Sigmoid colon (tissue), 7 donors: Measurements from ENCODE around the gene PPP4C. TPM values are rescaled to one million over a fixed set of nuclear protein-coding genes. Genes with fewer than 3 reads are reported as not detected.

Experiments
- DNase-seq: peaks from one replicate; pipeline ENCODE4 v3.0.0-alpha.2; 2019
- H3K27ac ChIP-seq, 4 donors: fragments of 200-600 bp; sonication (generic); one replicate each; pipeline ENCODE4 v1.5.1; 2016 to 2019; ENCODE audit warnings: mild to moderate bottlenecking in 1 of 4
- H3K27me3 ChIP-seq, 3 donors: fragments of 200-600 bp; sonication (generic); one replicate each; pipeline ENCODE4 v1.5.1; 2019; ENCODE audit warnings: mild to moderate bottlenecking in 1 of 3
- H3K36me3 ChIP-seq, 4 donors: fragments of 200-600 bp; sonication (generic); one replicate each; pipeline ENCODE4 v1.5.1; 2016 to 2019
- H3K4me1 ChIP-seq, 4 donors: fragments of 200-600 bp; sonication (generic); one replicate each; pipeline ENCODE4 v1.5.1; 2017 to 2019
- H3K4me3 ChIP-seq, 4 donors: fragments of 200-600 bp; sonication (generic); one replicate each; pipeline ENCODE4 v1.5.1; 2017 to 2019; ENCODE audit warnings: mild to moderate bottlenecking in 2 of 4, moderate library complexity in 1 of 4
- H3K9me3 ChIP-seq, 4 donors: fragments of 200-600 bp in 3 of 4; sonication (generic) in 3 of 4; one replicate each; pipeline versions ENCODE4 v1.5.1 to v1.6.1; 2013 to 2019
- EP300 ChIP-seq, 4 donors: sonication (generic); formaldehyde crosslinking; IDR thresholded peaks; one replicate each; pipeline ENCODE4 v1.6.1; 2017; ENCODE audit warnings: antibody characterized with exemption in 4 of 4
- POLR2A ChIP-seq, 2 donors: fragments of 450-650 bp; IDR thresholded peaks; one replicate each; pipeline ENCODE4 v1.6.1; 2016; ENCODE audit warnings: antibody characterized with exemption in 2 of 2, mild to moderate bottlenecking in 2 of 2, moderate library complexity in 2 of 2
- POLR2AphosphoS5 ChIP-seq, 4 donors: sonication (generic); formaldehyde crosslinking; IDR thresholded peaks; one replicate each; pipeline ENCODE4 v1.6.1; 2017; ENCODE audit warnings: antibody characterized with exemption in 4 of 4
- WGBS, 2 donors: extraction: QIAGEN DNeasy Blood & Tissue Kit; methylation state at CpG; one replicate each; pipeline ENCODE4 v1.1.7; 2013; 5-methylcytosine and 5-hydroxymethylcytosine counted together
- intact Hi-C: fragments of 100-400 bp; cut with DNase I; formaldehyde crosslinking; loops from one replicate; pipeline ENCODE4 v1.15.1; 2023
- polyA plus RNA-seq, 3 donors: library from polyadenylated mRNA; stranded (reverse); fragments of 200-250 nt; gene quantifications; one replicate each; pipeline ENCODE4 v1.2.3, GENCODE V29; 2013
- total RNA-seq, 4 donors: library from RNA; depleted of rRNA; stranded (reverse); fragments of >200 nt; gene quantifications; one replicate each; pipeline ENCODE4 v1.1.0, GENCODE V29; 2016
- TF ChIP-seq, protein P1 (sequence below), 4 experiments: fragments of 450-650 bp in 3 of 4; fragments of 200-600 bp in 1 of 4; IDR thresholded peaks; one replicate each; pipeline ENCODE4 v1.5.1; 2016 to 2019; ENCODE audit warnings: antibody characterized with exemption in 4 of 4, mild to moderate bottlenecking in 3 of 4, moderate library complexity in 2 of 4
- donor health status: healthy with polysubstance abuse.
- donor health status: Bipolar disorder and iron deficiency.
- donor health status: healthy.

The PPP4C gene
- total and polyA plus RNA-seq, 7 donors: 39.2 to 155 (median 45.6) TPM

- peak; percentile 78 for DNase-seq
- Histone ChIP-seq H3K27ac (peak overlapping the region; percentile 96 to 100 (median 98)), H3K36me3 (peaks cover 8 to 14% (median 11%) of the 10 kb centered on the region in 4 donors), H3K27me3 (no peaks in the 10 kb centered on the region), H3K4me3 (peak overlapping the region; percentile 73 to 98 (median 82)), H3K4me1 (peaks cover 0 to 37% (median 29%) of the 10 kb centered on the region in 4 donors), H3K9me3 (no peaks in the 10 kb centered on the region)
- intact Hi-C loops: no loop called here
- WGBS, 2 donors: 63 to 77% methylated on average over 12 of the region's 12 CpGs
- TF ChIP-seq POLR2A (IDR thresholded peaks at IDR 0.05): no peak
Observed at GRCh38 chr16:30063278-30063892, 12.4 kb upstream of the PPP4C start.

DNA sequence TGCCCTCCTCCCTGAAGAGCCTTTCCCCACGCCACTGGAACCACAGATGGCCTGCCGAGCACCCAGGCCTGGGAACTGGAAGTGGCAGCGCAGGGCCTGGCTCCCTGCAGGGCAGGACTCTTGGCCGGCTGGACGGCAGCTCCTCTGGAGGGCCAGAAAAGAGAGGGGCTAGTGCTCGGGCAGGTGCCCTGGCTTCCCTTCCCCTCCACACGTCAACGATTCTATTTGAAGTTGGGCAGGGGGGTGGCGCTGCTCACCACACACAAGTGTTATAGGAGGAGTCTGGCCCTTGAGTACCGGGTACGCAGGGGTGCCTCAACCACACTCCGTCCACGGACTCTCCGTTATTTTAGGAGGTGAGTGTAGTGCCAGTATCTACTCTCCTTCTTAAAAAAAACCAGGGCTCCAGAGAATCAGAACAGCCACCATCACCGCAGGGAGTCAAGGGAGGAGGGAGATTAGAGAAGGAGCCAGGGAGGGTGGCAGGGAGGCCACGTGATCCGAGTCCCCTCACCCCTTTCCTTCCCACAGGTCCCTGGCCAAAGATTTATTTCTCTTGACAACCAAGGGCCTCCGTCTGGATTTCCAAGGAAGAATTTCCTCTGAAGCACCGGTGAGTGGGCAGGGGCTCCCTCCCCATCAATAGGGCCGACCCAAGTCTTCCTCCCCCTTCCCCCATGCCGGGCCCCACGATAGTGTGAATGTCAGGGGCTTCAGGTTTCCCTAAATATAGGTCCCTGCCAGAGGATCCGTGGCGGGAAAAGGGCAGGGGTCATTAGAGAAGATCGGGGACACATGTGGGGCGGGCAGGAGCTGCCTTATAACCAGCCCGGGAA lies 11.7 kb upstream of the PPP4C start:
- intact Hi-C loops: no loop called here
- peaks cover 0 to 45% (median 37%) of the 10 kb centered on the region in 4 donors for H3K4me1 ChIP-seq
- no peaks in the 10 kb centered on the region for H3K27me3 ChIP-seq
- peaks cover 16 to 21% (median 19%) of the 10 kb centered on the region in 4 donors for H3K36me3 ChIP-seq
- no peaks in the 10 kb centered on the region for H3K9me3 ChIP-seq
- peak overlapping the region; percentile 96 to 100 (median 98) for H3K27ac ChIP-seq
- peak overlapping the region; percentile 73 to 98 (median 82) for H3K4me3 ChIP-seq
- TF ChIP-seq POLR2AphosphoS5 (IDR thresholded peaks at IDR 0.05) (peak; percentile 41 to 83 (median 69)), EP300 (IDR thresholded peaks at IDR 0.05) (no peak), POLR2A (IDR thresholded peaks at IDR 0.05) (peak; percentile 17 to 49)
- TF ChIP-seq, protein P1, sequence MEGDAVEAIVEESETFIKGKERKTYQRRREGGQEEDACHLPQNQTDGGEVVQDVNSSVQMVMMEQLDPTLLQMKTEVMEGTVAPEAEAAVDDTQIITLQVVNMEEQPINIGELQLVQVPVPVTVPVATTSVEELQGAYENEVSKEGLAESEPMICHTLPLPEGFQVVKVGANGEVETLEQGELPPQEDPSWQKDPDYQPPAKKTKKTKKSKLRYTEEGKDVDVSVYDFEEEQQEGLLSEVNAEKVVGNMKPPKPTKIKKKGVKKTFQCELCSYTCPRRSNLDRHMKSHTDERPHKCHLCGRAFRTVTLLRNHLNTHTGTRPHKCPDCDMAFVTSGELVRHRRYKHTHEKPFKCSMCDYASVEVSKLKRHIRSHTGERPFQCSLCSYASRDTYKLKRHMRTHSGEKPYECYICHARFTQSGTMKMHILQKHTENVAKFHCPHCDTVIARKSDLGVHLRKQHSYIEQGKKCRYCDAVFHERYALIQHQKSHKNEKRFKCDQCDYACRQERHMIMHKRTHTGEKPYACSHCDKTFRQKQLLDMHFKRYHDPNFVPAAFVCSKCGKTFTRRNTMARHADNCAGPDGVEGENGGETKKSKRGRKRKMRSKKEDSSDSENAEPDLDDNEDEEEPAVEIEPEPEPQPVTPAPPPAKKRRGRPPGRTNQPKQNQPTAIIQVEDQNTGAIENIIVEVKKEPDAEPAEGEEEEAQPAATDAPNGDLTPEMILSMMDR (IDR thresholded peaks at IDR 0.05): peak in 2 of 4 experiments; percentile 20 to 30
- 3 to 9% methylated on average over 27 of the region's 27 CpGs for WGBS, 2 donors
- DNase-seq: peak; percentile 92

- Histone ChIP-seq H3K27ac (peak overlapping the region; percentile 96 to 100 (median 98)), H3K36me3 (peaks cover 22 to 27% (median 25%) of the 10 kb centered on the region in 4 donors), H3K4me1 (peaks cover 0 to 51% (median 43%) of the 10 kb centered on the region in 4 donors), H3K4me3 (peak overlapping the region; percentile 73 to 98 (median 82)), H3K27me3 (no peaks in the 10 kb centered on the region), H3K9me3 (no peaks in the 10 kb centered on the region)
- intact Hi-C loops: loop anchor here (5.0 kb wide), 1 partner anchor 252 kb away; the partner anchor contains the start of gene PRRT2
- DNase-seq: no peak
- 0 to 1% methylated on average over 25 of the region's 25 CpGs for WGBS, 2 donors
- peak in 2 of 4 donors; percentile 11 to 82 for TF ChIP-seq POLR2AphosphoS5 (IDR thresholded peaks at IDR 0.05)
- peak in 1 of 2 donors; percentile 73 for TF ChIP-seq POLR2A (IDR thresholded peaks at IDR 0.05)
- no peak for TF ChIP-seq EP300 (IDR thresholded peaks at IDR 0.05)
- TF ChIP-seq, protein P1 (IDR thresholded peaks at IDR 0.05): no peak
Observed at GRCh38 chr16:30064729-30065101, 11.1 kb upstream of the PPP4C start.

DNA sequence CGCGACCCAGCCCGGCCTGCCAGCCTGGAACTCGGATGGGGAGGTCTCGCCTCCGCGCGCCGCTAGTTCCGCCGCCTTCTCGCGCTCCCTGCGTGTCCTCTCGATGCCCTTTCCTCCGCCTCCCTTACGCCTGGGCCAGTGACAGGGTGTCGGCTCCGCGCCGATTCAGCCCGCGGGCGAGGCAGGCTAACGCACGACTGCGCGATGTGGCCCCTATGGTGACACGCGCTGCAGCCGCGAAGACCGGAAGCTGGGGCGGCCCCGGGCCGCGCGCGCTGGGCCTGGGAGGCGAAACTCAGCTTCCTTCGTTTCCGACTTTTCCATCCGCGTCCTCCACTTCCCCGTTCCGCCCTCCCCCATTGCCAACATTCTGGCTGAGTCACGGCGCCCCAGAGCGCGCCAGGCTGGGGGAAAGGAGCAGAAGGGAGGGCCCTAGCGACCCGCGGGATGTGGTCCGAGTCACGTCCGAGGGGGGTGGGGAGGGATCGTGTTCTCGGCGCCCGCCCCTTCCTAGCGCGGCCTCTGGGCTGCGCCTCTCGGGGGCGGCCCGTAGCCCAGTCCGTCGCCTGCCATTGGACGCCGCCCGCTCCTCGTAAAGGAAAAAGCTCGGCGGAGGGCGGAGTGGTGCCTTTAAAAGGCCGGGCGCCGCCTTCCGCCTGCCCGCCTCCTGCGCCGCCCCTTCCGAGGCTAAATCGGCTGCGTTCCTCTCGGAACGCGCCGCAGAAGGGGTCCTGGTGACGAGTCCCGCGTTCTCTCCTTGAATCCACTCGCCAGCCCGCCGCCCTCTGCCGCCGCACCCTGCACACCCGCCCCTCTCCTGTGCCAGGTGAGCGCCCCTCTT lies 10.5 kb upstream of the PPP4C start, which contains the start of gene ALDOA:
TSS of gene ALDOA (plus strand) at position 659 of the 841 bp plus-strand sequence. CDS start 1,138 bp downstream, outside the sequence.
- peak within 1 kb of the TSS; percentile 96 to 100 (median 98) for H3K27ac ChIP-seq
- H3K9me3 ChIP-seq: no peaks in the 10 kb centered on the region
- WGBS, 2 donors: 0% methylated on average over 99 of the region's 99 CpGs
- H3K4me3 ChIP-seq: peak within 1 kb of the TSS; percentile 73 to 98 (median 82)
- TF ChIP-seq POLR2A (IDR thresholded peaks at IDR 0.05): peak; percentile 99
- TF ChIP-seq, protein P1 (IDR thresholded peaks at IDR 0.05): no peak
- peak in 2 of 4 donors; percentile 49 to 77 for TF ChIP-seq EP300 (IDR thresholded peaks at IDR 0.05)
- TF ChIP-seq POLR2AphosphoS5 (IDR thresholded peaks at IDR 0.05): peak; percentile 96 to 99 (median 98)
- no peaks in the 10 kb centered on the region for H3K27me3 ChIP-seq
- H3K4me1 ChIP-seq: peaks cover 0 to 57% (median 49%) of the 10 kb centered on the region in 4 donors
- DNase-seq: peak; percentile 99
- intact Hi-C loops: loop anchor here (5.0 kb wide), 1 partner anchor 253 kb away; the partner anchor contains the start of gene PRRT2
- H3K36me3 ChIP-seq: peaks cover 28 to 33% (median 31%) of the 10 kb centered on the region in 4 donors
